HS-27A (cell line): Measurements from ENCODE around the gene CENPN.

Experiments
- DNase-seq: peaks from one replicate; pipeline ENCODE4 v3.0.0-alpha.2; 2012; ENCODE audit warnings: low read depth, missing footprints

The CENPN gene

DNA sequence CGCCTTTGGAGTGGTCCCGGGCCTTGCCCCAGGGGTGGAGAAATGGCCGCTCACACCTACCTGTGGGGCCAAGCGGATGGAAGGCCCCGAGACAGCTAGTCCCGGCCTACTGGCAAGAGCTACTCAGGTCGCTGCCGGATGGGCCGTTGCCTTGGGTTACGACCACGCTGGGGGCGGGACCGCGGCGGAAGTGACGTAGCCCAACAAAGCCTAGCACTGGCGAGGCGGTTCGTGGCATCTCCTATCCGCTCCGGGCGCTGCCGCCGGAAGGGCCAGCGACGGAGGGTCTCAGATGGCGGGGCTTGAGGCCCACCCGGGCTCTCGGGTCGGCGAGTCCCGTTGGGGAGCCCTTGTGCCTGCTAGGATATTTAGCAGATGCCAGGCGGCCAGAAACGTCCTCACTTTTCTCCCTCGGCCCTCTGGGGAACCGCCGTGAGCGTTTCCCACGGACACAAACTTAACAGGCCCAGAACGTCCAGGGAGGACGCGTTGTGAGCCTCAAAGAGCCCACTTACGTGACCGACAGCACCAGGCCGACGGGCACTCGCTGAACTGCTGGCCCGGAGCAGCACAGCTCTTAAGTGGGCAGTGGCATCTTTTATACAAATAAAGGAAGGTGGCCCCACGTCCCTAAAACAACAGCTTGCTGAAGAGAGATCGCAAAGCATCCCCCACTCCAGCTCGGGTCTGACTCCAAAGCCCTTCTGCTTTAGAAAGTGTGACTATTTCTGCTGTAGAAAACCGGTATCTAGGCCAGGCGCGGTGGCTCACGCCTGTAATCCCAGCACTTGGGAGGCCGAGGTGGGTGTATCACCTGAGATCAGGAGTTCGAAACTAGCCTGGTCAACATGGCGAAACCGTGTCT, 70.3 kb downstream of the CENPN start, which contains the start of gene C16orf46:
Gene C16orf46 (minus strand): TSS at position 163 of the 865 bp plus-strand sequence. CDS start 13,283 bp downstream, outside the sequence.
- DNase-seq: peak; percentile 91

DNA sequence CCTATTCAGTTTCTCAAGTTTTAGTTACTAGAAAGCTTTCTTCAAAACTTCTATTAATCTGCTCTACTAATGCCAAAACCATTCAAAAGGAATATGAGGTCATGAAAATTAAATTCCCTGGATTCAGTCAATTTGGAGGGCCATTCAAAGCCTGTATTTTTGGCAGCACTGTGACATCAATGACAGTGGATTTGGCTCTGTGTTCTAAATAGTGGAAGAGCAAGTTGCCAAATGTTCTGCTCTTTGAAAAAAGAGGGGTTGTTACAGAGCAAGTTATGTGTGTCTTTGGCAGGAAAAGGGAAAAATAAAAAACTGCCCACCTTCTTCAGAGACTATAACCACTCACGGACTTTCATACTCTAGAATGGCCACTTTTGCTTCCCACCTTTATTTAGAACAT, 73.2 kb downstream of the CENPN start:
- DNase-seq: no peak

- no peak for DNase-seq
Measured at GRCh38 chr16:81081014-81081413, 74.0 kb downstream of the CENPN start.
